CD14-positive monocyte (primary cell): ENCODE results near the gene RNGTT. TPM values are rescaled to one million over a fixed set of nuclear protein-coding genes. Genes with fewer than 3 reads are reported as not detected.
"Not testable (repeated sequence)": the region's sequence is repeated elsewhere in the genome, so short reads cannot be mapped to it uniquely, and the experiment has no call there.

Experiments
- DNase-seq, 3 donors: peaks; one replicate each; pipeline ENCODE4 v3.0.0-alpha.2; 2011 to 2022
- H2AFZ ChIP-seq: 2 replicates; pipeline ENCODE4 v1.6.0; 2012; ENCODE audit warnings: mild to moderate bottlenecking, low read depth, low read length, inconsistent platforms; ENCODE audit not compliant: insufficient read depth, poor library complexity, severe bottlenecking
- H3K27ac ChIP-seq, 2 donors: 1 replicate in 1 of 2; 2 replicates in 1 of 2; pipeline ENCODE4 v1.5.1; 2012 to 2013; ENCODE audit warnings: low read length in 2 of 2, control low read depth in 1 of 2, inconsistent platforms in 1 of 2, low read depth in 1 of 2, mild to moderate bottlenecking in 1 of 2
- H3K27me3 ChIP-seq, 2 donors: one replicate each; pipeline versions ENCODE4 v1.6.0 to v1.6.1; 2011 to 2013; ENCODE audit warnings: low read length in 2 of 2; ENCODE audit not compliant: control insufficient read depth in 2 of 2, insufficient read depth in 2 of 2
- H3K36me3 ChIP-seq, 2 donors: replicated peaks in 1 of 2; 1 replicate in 1 of 2; 2 replicates in 1 of 2; pipeline versions ENCODE4 v1.5.1 to v1.6.1; 2012 to 2013; ENCODE audit warnings: low read length in 2 of 2, control low read depth in 1 of 2, inconsistent platforms in 1 of 2, mild to moderate bottlenecking in 1 of 2; ENCODE audit not compliant: insufficient read depth in 2 of 2, control insufficient read depth in 1 of 2
- H3K4me1 ChIP-seq, 2 donors: 1 replicate in 1 of 2; 2 replicates in 1 of 2; pipeline versions ENCODE4 v1.5.1 to v1.6.1; 2012 to 2013; ENCODE audit warnings: low read length in 2 of 2, control low read depth in 1 of 2, inconsistent platforms in 1 of 2, mild to moderate bottlenecking in 1 of 2, moderate library complexity in 1 of 2; ENCODE audit not compliant: insufficient read depth in 2 of 2, control insufficient read depth in 1 of 2
- H3K4me2 ChIP-seq: replicated peaks from 2 replicates; pipeline ENCODE3; 2012; ENCODE audit warnings: low read length, moderate library complexity, mild to moderate bottlenecking; ENCODE audit not compliant: poor library complexity, severe bottlenecking; ENCODE audit errors: extremely low read depth
- H3K4me3 ChIP-seq, 3 experiments: fragments of 200-600 bp in 1 of 3; sonication (generic) in 1 of 3; replicated peaks in 1 of 3; 1 replicate in 2 of 3; 2 replicates in 1 of 3; pipeline ENCODE4 v1.5.1; 2011 to 2013; ENCODE audit warnings: low read length in 3 of 3, mild to moderate bottlenecking in 3 of 3, control low read depth in 2 of 3, low read depth in 2 of 3, inconsistent platforms in 1 of 3, moderate library complexity in 1 of 3
- H3K79me2 ChIP-seq: 2 replicates; pipeline ENCODE4 v1.6.0; 2012; ENCODE audit warnings: mild to moderate bottlenecking, control low read depth, inconsistent platforms, low read length, moderate library complexity; ENCODE audit not compliant: insufficient read depth
- H3K9ac ChIP-seq: 2 replicates; pipeline ENCODE4 v1.6.0; 2017; ENCODE audit warnings: low read length, mild to moderate bottlenecking; ENCODE audit not compliant: insufficient read depth, poor library complexity, severe bottlenecking
- H3K9me3 ChIP-seq, 2 donors: replicated peaks in 1 of 2; 1 replicate in 1 of 2; 2 replicates in 1 of 2; pipeline versions ENCODE4 v1.5.1 to v1.6.1; 2012 to 2013; ENCODE audit warnings: low read length in 2 of 2, control low read depth in 1 of 2; ENCODE audit not compliant: control insufficient read depth in 1 of 2, insufficient read depth in 1 of 2
- H4K20me1 ChIP-seq: 2 replicates; pipeline ENCODE4 v1.6.0; 2012; ENCODE audit warnings: mild to moderate bottlenecking, low read length, control low read depth, moderate library complexity; ENCODE audit not compliant: insufficient read depth
- H3K27ac Mint-ChIP-seq, 7 donors: one replicate each; pipeline ENCODE4 v1.8.0; 2020; ENCODE audit warnings: mild to moderate bottlenecking in 7 of 7, mixed read lengths in 7 of 7, moderate library complexity in 6 of 7, inconsistent platforms in 2 of 7
- H3K27me3 Mint-ChIP-seq, 3 donors: one replicate each; pipeline ENCODE4 v1.8.0; 2021 to 2022; ENCODE audit warnings: low read depth in 3 of 3, mild to moderate bottlenecking in 3 of 3, mixed read lengths in 3 of 3, moderate library complexity in 3 of 3, inconsistent platforms in 1 of 3
- H3K36me3 Mint-ChIP-seq, 2 donors: one replicate each; pipeline ENCODE4 v1.8.0; 2020; ENCODE audit warnings: mixed read lengths in 2 of 2, inconsistent platforms in 1 of 2, mild to moderate bottlenecking in 1 of 2
- H3K4me1 Mint-ChIP-seq: one replicate; pipeline ENCODE4 v1.8.0; 2020; ENCODE audit warnings: mild to moderate bottlenecking, mixed read lengths
- H3K4me3 Mint-ChIP-seq, 2 donors: one replicate each; pipeline ENCODE4 v1.8.0; 2020; ENCODE audit warnings: mild to moderate bottlenecking in 2 of 2, mixed read lengths in 2 of 2, moderate library complexity in 1 of 2
- H3K9me3 Mint-ChIP-seq, 7 donors: one replicate each; pipeline ENCODE4 v1.8.0; 2020 to 2022; ENCODE audit warnings: mixed read lengths in 7 of 7, mild to moderate bottlenecking in 6 of 7, moderate library complexity in 6 of 7, inconsistent platforms in 2 of 7
- WGBS: methylation state at CpG from one replicate; pipeline ENCODE4 v1.1.5; 2013; ENCODE audit warnings: missing lambda C conversion rate; ENCODE audit not compliant: insufficient coverage; 5-methylcytosine and 5-hydroxymethylcytosine counted together
- intact Hi-C, 2 donors: fragments of 100-400 bp; cut with micrococcal nuclease; formaldehyde crosslinking; loops; one replicate each; pipeline versions ENCODE4 v1.15.0 to v1.15.1; 2023
- polyA plus RNA-seq, 3 donors: library from polyadenylated mRNA; depleted of rRNA in 1 of 3; unstranded in 2 of 3; stranded (reverse) in 1 of 3; fragments of 300-500 nt in 2 of 3; fragments of >200 nt in 1 of 3; fragmentation: Illumina TruSeq in 2 of 3; gene quantifications; 1 replicate in 2 of 3; 2 replicates in 1 of 3; pipeline ENCODE4 v1.2.3, GENCODE V29; 2012 to 2021
- TF ChIP-seq, protein P1 (sequence below): fragments of 200-600 bp; IDR thresholded peaks from one replicate; pipeline ENCODE4 v1.8.0; 2022; ENCODE audit warnings: antibody characterized with exemption, mild to moderate bottlenecking

Gene RNGTT
- polyA plus RNA-seq, 3 donors, result 2.3 to 8.6 (median 5.8) TPM

DNA sequence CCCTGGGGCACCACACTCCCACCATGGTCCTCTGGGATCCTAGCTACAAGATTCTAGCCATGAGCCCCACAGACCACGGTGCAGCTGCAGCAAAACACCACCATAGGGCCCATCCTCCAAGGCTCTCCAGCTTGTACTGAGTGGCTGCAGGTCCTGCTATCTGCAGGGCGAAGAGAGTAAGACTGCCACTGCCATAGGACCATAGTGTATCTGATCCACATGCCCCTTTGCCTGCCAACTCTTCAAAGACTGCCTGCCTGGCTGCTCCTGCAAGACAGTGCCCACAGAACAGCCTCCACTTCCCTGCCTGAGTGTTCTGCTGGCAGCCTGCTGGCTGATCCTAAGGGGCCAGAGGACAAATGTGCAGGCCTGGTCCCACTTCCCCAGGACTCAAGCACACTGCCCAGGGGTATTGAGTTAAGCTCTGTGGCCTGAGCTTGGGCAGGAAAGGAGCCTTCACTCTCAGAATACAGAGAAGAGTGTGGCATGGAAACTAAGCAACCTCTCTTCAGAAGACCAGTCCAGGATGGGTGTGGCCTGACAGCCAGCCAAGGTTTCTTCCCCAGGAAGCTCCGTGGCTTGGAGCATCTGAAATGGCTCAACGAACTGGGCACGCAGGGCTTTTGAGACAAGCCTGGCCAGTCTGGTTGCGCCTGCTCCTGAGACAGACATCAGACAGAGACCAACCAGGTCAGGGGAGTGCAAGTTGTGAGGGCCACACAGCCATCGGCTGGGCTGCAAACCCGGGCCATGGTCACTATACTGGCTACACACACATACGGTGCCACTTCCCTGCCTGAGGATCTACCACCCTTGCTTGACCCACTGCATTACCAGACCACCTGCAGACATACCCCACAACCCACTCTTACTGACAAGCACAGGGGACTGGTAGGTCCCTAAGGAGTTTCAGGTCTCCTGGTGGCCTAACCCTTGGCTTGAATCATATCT lies 54.5 kb downstream of the RNGTT start:
- no peak overlapping the region for H3K4me3 ChIP-seq
- H3K36me3 ChIP-seq, result peaks cover 13 to 21% of the 10 kb centered on the region in 2 donors
- H4K20me1 ChIP-seq, result no peaks in the 10 kb centered on the region
- H3K79me2 ChIP-seq, result peaks cover 10% of the 10 kb centered on the region
- Mint-ChIP-seq H3K4me1 (peaks cover 23% of the 10 kb centered on the region), H3K27ac (peak overlapping the region in 6 of 7 donors; percentile 11 to 83 (median 19)), H3K36me3 (peaks cover 28 to 31% of the 10 kb centered on the region in 2 donors), H3K27me3 (no peaks in the 10 kb centered on the region), H3K9me3 (peaks cover 4 to 15% (median 4%) of the 10 kb centered on the region in 7 donors), H3K4me3 (no peak overlapping the region)
- no peak overlapping the region for H3K4me2 ChIP-seq
- no peak overlapping the region for H2AFZ ChIP-seq
- TF ChIP-seq, protein P1, sequence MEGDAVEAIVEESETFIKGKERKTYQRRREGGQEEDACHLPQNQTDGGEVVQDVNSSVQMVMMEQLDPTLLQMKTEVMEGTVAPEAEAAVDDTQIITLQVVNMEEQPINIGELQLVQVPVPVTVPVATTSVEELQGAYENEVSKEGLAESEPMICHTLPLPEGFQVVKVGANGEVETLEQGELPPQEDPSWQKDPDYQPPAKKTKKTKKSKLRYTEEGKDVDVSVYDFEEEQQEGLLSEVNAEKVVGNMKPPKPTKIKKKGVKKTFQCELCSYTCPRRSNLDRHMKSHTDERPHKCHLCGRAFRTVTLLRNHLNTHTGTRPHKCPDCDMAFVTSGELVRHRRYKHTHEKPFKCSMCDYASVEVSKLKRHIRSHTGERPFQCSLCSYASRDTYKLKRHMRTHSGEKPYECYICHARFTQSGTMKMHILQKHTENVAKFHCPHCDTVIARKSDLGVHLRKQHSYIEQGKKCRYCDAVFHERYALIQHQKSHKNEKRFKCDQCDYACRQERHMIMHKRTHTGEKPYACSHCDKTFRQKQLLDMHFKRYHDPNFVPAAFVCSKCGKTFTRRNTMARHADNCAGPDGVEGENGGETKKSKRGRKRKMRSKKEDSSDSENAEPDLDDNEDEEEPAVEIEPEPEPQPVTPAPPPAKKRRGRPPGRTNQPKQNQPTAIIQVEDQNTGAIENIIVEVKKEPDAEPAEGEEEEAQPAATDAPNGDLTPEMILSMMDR, result no peak
- H3K4me1 ChIP-seq, result peaks cover 9 to 10% of the 10 kb centered on the region in 2 donors
- H3K27me3 ChIP-seq, result no peaks in the 10 kb centered on the region
- no peak for DNase-seq
- intact Hi-C loops, result no loop called here
- peak overlapping the region in 1 of 2 donors; percentile 46 for H3K27ac ChIP-seq
- WGBS, result 66% methylated on average over 9 of the region's 9 CpGs
- H3K9me3 ChIP-seq, result no peaks in the 10 kb centered on the region
- no peak overlapping the region for H3K9ac ChIP-seq

- H3K4me3 ChIP-seq, H3K27me3 Mint-ChIP-seq, H3K27me3 ChIP-seq, H3K4me3 Mint-ChIP-seq, H4K20me1 ChIP-seq, H3K9ac ChIP-seq, intact Hi-C loops, H3K9me3 ChIP-seq, H2AFZ ChIP-seq, H3K27ac ChIP-seq, H3K4me2 ChIP-seq, H3K79me2 ChIP-seq: not testable (repeated sequence)
- H3K36me3 Mint-ChIP-seq, result peaks cover 32 to 43% of the 10 kb centered on the region in 2 donors
- peaks cover 20% of the 10 kb centered on the region for H3K4me1 Mint-ChIP-seq
- Histone ChIP-seq H3K36me3 (peaks cover 23 to 38% of the 10 kb centered on the region in 2 donors), H3K4me1 (peaks cover 9 to 10% of the 10 kb centered on the region in 2 donors)
- peak in 1 of 3 donors; percentile 40 for DNase-seq
- peaks cover 4 to 16% (median 5%) of the 10 kb centered on the region in 7 donors for H3K9me3 Mint-ChIP-seq
- no CpG with 5 or more reads among the region's 2 CpGs for WGBS
- H3K27ac Mint-ChIP-seq, result peak overlapping the region; percentile 11 to 84 (median 64)
These were observed 56.3 kb downstream of the RNGTT start for GRCh38 chr6:88907148-88907547.
